ENCODE results near the gene IL10RA. TPM values are rescaled to one million over a fixed set of nuclear protein-coding genes. Genes with fewer than 3 reads are reported as not detected.

Gene IL10RA
- polyA plus RNA-seq, 3 donors = 152 to 413 (median 226) TPM

GRCh38 chr11:118002010-118002540, 15.9 kb downstream of the IL10RA start:
- peak in 2 of 3 donors; percentile 58 to 78 for DNase-seq
- Histone ChIP-seq H3K4me3 (replicated peaks in 1 of 3; ENCODE audit: low read depth in 2 of 3, low read length in 3 of 3) (peak overlapping the region in 1 of 3 experiments; percentile 41), H3K79me2 (ENCODE audit: insufficient read depth, low read length) (peaks cover 38% of the 10 kb centered on the region), H3K27ac (ENCODE audit: low read depth in 1 of 2, low read length in 2 of 2) (peak overlapping the region; percentile 93 to 95), H3K9me3 (replicated peaks in 1 of 2; ENCODE audit: control insufficient read depth in 1 of 2, insufficient read depth in 1 of 2, low read length in 2 of 2) (peaks cover 0 to 4% of the 10 kb centered on the region in 2 donors), H3K36me3 (replicated peaks in 1 of 2; ENCODE audit: control insufficient read depth in 1 of 2, insufficient read depth in 2 of 2, low read length in 2 of 2) (peaks cover 41 to 45% of the 10 kb centered on the region in 2 donors), H3K27me3 (ENCODE audit: control insufficient read depth in 2 of 2, insufficient read depth in 2 of 2, low read length in 2 of 2) (no peaks in the 10 kb centered on the region), H2AFZ (ENCODE audit: insufficient read depth, low read depth, low read length, poor library complexity, severe bottlenecking) (no peak overlapping the region), H3K4me2 (replicated peaks; ENCODE audit: extremely low read depth, low read length, poor library complexity, severe bottlenecking) (peak overlapping the region; percentile 27), H3K9ac (ENCODE audit: insufficient read depth, low read length, poor library complexity, severe bottlenecking) (peak overlapping the region; percentile 60), H4K20me1 (ENCODE audit: insufficient read depth, low read length) (peaks cover 54% of the 10 kb centered on the region), H3K4me1 (ENCODE audit: control insufficient read depth in 1 of 2, insufficient read depth in 2 of 2, low read length in 2 of 2) (peaks cover 94 to 100% of the 10 kb centered on the region in 2 donors)
- H3K4me3 Mint-ChIP-seq = peak overlapping the region in 1 of 2 donors; percentile 51
- TF ChIP-seq CTCF (IDR thresholded peaks at IDR 0.05) = no peak
- peaks cover 47 to 56% of the 10 kb centered on the region in 2 donors for H3K36me3 Mint-ChIP-seq
- H3K27me3 Mint-ChIP-seq (ENCODE audit: low read depth in 3 of 3) = no peaks in the 10 kb centered on the region
- peak overlapping the region; percentile 92 to 98 (median 95) for H3K27ac Mint-ChIP-seq
- H3K4me1 Mint-ChIP-seq = peaks cover 97% of the 10 kb centered on the region
- H3K9me3 Mint-ChIP-seq = peaks cover 3 to 13% (median 6%) of the 10 kb centered on the region in 7 donors
- intact Hi-C loops (cut with micrococcal nuclease) = no loop called here
- WGBS (ENCODE audit: insufficient coverage) = 91% methylated on average over 5 of the region's 6 CpGs

- peaks cover 40 to 49% of the 10 kb centered on the region in 2 donors for H3K36me3 Mint-ChIP-seq
- peak overlapping the region; percentile 92 to 98 (median 95) for H3K27ac Mint-ChIP-seq
- intact Hi-C loops (cut with micrococcal nuclease) = no loop called here
- WGBS (ENCODE audit: insufficient coverage) = 59% methylated on average over 4 of the region's 7 CpGs
- Histone ChIP-seq H3K4me2 (replicated peaks; ENCODE audit: extremely low read depth, low read length, poor library complexity, severe bottlenecking) (peak overlapping the region; percentile 27), H3K4me1 (ENCODE audit: control insufficient read depth in 1 of 2, insufficient read depth in 2 of 2, low read length in 2 of 2) (peaks cover 100% of the 10 kb centered on the region in 2 donors), H3K36me3 (replicated peaks in 1 of 2; ENCODE audit: control insufficient read depth in 1 of 2, insufficient read depth in 2 of 2, low read length in 2 of 2) (peaks cover 34 to 38% of the 10 kb centered on the region in 2 donors), H4K20me1 (ENCODE audit: insufficient read depth, low read length) (peaks cover 47% of the 10 kb centered on the region), H3K79me2 (ENCODE audit: insufficient read depth, low read length) (peaks cover 31% of the 10 kb centered on the region), H3K27me3 (ENCODE audit: control insufficient read depth in 2 of 2, insufficient read depth in 2 of 2, low read length in 2 of 2) (no peaks in the 10 kb centered on the region), H3K9ac (ENCODE audit: insufficient read depth, low read length, poor library complexity, severe bottlenecking) (peak overlapping the region; percentile 60), H2AFZ (ENCODE audit: insufficient read depth, low read depth, low read length, poor library complexity, severe bottlenecking) (no peak overlapping the region), H3K4me3 (replicated peaks in 1 of 3; ENCODE audit: low read depth in 2 of 3, low read length in 3 of 3) (peak overlapping the region in 1 of 3 experiments; percentile 41), H3K9me3 (replicated peaks in 1 of 2; ENCODE audit: control insufficient read depth in 1 of 2, insufficient read depth in 1 of 2, low read length in 2 of 2) (peaks cover 0 to 4% of the 10 kb centered on the region in 2 donors), H3K27ac (ENCODE audit: low read depth in 1 of 2, low read length in 2 of 2) (peak overlapping the region; percentile 93 to 95)
- no peaks in the 10 kb centered on the region for H3K27me3 Mint-ChIP-seq (ENCODE audit: low read depth in 3 of 3)
- TF ChIP-seq CTCF (IDR thresholded peaks at IDR 0.05) = no peak
- peaks cover 3 to 12% (median 6%) of the 10 kb centered on the region in 7 donors for H3K9me3 Mint-ChIP-seq
- H3K4me3 Mint-ChIP-seq = peak overlapping the region in 1 of 2 donors; percentile 51
- H3K4me1 Mint-ChIP-seq = peaks cover 99% of the 10 kb centered on the region
- peak; percentile 74 to 97 (median 88) for DNase-seq
Measured at GRCh38 chr11:118002541-118003423, 16.6 kb downstream of the IL10RA start.
